ENCODE results near the gene IGF2R. TPM values are rescaled to one million over a fixed set of nuclear protein-coding genes. Genes with fewer than 3 reads are reported as not detected.

IGF2R gene
- total and polyA plus RNA-seq, 2 of the 13 experiments (the other 11 are each of a cell fraction or from before 2014, with no cell fraction given), result 38.3 to 70.0 TPM

DNA sequence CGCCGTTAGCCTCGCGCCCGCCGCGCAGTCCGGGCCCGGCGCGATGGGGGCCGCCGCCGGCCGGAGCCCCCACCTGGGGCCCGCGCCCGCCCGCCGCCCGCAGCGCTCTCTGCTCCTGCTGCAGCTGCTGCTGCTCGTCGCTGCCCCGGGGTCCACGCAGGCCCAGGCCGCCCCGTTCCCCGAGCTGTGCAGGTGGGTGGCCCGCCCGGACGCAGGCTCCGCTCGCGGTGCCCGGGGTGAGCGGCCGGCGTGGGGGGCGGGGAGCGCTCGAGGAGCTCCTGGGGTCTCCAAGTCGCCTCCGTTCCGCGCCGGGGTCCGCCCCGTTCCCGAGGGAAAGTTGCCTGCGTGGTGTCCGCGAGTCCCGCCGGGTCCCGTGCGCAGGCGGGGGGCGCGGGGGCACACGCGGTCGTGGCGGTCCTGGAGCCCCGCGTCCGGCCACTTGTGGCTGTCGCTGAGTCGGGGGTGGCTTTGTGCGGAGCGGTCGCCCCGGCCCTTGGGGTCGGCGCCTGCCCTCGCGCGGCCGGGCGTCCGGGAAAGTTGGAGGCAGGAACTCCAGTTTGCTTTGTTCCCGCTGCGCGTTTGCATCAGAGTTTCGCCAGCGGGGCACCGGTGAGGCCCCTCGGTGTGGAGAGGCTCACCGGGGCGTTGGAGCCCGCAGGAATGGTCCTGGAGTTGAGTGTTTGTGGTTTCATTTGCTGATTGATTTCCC, 476 bp downstream of the IGF2R start (continued):
- TF ChIP-seq ZFYVE20 (CRISPR knock-in tag; IDR thresholded peaks at IDR 0.05; ENCODE audit: borderline replicate concordance, low read depth) (no peak), ZSCAN21 (CRISPR knock-in tag; IDR thresholded peaks at IDR 0.05; ENCODE audit: borderline replicate concordance) (peak; percentile 56; the same call in 1 of the 2 replicates), MXI1 (IDR thresholded peaks at IDR 0.05; ENCODE audit: borderline replicate concordance, low read depth, low read length) (no peak), TOPORS (CRISPR knock-in tag; IDR thresholded peaks at IDR 0.05) (no peak), ZNF660 (CRISPR knock-in tag; IDR thresholded peaks at IDR 0.05; ENCODE audit: borderline replicate concordance, low read depth) (no peak), TBP (CRISPR knock-in tag; IDR thresholded peaks at IDR 0.05) (no peak), YY1 (IDR thresholded peaks at IDR 0.05; ENCODE audit: insufficient read depth, insufficient replicate concordance, low read depth, low read length) (no peak), FOXA3 (CRISPR knock-in tag; IDR thresholded peaks at IDR 0.05) (no peak), ZNF557 (CRISPR knock-in tag; IDR thresholded peaks at IDR 0.05) (no peak), TARDBP (CRISPR knock-in tag; IDR thresholded peaks at IDR 0.05) (no peak), ZSCAN29 (CRISPR knock-in tag; conservative IDR thresholded peaks at IDR 0.05) (no peak), ZFAT (CRISPR knock-in tag; conservative IDR thresholded peaks at IDR 0.05) (no peak; the same call in 1 of the 2 replicates), MAFF (IDR thresholded peaks at IDR 0.05; ENCODE audit: low read depth, low read length) (no peak)
- TF ChIP-seq, protein P1, sequence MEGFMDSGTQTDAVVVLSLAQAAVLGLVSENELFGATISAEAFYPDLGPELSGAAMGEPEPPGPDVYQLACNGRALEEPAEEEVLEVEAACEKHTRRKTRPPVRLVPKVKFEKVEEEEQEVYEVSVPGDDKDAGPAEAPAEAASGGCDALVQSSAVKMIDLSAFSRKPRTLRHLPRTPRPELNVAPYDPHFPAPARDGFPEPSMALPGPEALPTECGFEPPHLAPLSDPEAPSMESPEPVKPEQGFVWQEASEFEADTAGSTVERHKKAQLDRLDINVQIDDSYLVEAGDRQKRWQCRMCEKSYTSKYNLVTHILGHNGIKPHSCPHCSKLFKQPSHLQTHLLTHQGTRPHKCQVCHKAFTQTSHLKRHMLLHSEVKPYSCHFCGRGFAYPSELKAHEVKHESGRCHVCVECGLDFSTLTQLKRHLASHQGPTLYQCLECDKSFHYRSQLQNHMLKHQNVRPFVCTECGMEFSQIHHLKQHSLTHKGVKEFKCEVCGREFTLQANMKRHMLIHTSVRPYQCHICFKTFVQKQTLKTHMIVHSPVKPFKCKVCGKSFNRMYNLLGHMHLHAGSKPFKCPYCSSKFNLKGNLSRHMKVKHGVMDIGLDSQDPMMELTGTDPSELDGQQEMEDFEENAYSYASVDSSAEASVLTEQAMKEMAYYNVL (CRISPR knock-in tag; IDR thresholded peaks at IDR 0.05; ENCODE audit: borderline replicate concordance), result no peak; the same call in none of the 2 replicates
- TF ChIP-seq, protein P2, sequence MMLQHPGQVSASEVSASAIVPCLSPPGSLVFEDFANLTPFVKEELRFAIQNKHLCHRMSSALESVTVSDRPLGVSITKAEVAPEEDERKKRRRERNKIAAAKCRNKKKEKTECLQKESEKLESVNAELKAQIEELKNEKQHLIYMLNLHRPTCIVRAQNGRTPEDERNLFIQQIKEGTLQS (CRISPR knock-in tag; IDR thresholded peaks at IDR 0.05), result no peak
- TF ChIP-seq, protein P3, sequence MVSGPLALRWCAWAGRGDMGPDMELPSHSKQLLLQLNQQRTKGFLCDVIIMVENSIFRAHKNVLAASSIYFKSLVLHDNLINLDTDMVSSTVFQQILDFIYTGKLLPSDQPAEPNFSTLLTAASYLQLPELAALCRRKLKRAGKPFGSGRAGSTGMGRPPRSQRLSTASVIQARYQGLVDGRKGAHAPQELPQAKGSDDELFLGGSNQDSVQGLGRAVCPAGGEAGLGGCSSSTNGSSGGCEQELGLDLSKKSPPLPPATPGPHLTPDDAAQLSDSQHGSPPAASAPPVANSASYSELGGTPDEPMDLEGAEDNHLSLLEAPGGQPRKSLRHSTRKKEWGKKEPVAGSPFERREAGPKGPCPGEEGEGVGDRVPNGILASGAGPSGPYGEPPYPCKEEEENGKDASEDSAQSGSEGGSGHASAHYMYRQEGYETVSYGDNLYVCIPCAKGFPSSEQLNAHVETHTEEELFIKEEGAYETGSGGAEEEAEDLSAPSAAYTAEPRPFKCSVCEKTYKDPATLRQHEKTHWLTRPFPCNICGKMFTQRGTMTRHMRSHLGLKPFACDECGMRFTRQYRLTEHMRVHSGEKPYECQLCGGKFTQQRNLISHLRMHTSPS (CRISPR knock-in tag; IDR thresholded peaks at IDR 0.05; ENCODE audit: low read depth), result no peak; the same call in 1 of the 2 replicates
- TF ChIP-seq, protein P4, sequence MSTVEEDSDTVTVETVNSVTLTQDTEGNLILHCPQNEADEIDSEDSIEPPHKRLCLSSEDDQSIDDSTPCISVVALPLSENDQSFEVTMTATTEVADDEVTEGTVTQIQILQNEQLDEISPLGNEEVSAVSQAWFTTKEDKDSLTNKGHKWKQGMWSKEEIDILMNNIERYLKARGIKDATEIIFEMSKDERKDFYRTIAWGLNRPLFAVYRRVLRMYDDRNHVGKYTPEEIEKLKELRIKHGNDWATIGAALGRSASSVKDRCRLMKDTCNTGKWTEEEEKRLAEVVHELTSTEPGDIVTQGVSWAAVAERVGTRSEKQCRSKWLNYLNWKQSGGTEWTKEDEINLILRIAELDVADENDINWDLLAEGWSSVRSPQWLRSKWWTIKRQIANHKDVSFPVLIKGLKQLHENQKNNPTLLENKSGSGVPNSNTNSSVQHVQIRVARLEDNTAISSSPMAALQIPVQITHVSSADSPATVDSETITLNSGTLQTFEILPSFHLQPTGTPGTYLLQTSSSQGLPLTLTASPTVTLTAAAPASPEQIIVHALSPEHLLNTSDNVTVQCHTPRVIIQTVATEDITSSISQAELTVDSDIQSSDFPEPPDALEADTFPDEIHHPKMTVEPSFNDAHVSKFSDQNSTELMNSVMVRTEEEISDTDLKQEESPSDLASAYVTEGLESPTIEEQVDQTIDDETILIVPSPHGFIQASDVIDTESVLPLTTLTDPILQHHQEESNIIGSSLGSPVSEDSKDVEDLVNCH (CRISPR knock-in tag; IDR thresholded peaks at IDR 0.05), result no peak
- TF ChIP-seq, protein P5, sequence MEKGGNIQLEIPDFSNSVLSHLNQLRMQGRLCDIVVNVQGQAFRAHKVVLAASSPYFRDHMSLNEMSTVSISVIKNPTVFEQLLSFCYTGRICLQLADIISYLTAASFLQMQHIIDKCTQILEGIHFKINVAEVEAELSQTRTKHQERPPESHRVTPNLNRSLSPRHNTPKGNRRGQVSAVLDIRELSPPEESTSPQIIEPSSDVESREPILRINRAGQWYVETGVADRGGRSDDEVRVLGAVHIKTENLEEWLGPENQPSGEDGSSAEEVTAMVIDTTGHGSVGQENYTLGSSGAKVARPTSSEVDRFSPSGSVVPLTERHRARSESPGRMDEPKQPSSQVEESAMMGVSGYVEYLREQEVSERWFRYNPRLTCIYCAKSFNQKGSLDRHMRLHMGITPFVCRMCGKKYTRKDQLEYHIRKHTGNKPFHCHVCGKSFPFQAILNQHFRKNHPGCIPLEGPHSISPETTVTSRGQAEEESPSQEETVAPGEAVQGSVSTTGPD (CRISPR knock-in tag; IDR thresholded peaks at IDR 0.05), result no peak
- TF ChIP-seq, protein P6, sequence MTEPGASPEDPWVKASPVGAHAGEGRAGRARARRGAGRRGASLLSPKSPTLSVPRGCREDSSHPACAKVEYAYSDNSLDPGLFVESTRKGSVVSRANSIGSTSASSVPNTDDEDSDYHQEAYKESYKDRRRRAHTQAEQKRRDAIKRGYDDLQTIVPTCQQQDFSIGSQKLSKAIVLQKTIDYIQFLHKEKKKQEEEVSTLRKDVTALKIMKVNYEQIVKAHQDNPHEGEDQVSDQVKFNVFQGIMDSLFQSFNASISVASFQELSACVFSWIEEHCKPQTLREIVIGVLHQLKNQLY (CRISPR knock-in tag; IDR thresholded peaks at IDR 0.05), result no peak
- TF ChIP-seq, protein P7, sequence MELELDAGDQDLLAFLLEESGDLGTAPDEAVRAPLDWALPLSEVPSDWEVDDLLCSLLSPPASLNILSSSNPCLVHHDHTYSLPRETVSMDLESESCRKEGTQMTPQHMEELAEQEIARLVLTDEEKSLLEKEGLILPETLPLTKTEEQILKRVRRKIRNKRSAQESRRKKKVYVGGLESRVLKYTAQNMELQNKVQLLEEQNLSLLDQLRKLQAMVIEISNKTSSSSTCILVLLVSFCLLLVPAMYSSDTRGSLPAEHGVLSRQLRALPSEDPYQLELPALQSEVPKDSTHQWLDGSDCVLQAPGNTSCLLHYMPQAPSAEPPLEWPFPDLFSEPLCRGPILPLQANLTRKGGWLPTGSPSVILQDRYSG (CRISPR knock-in tag; IDR thresholded peaks at IDR 0.05), result no peak

All from HepG2 (cell line).